SK-N-SH treated with all-trans-retinoic acid at 6 μM for 48 hours (cell line): ENCODE results near the gene TBC1D2B.

ENCODE experiments used
- ATAC-seq: fragments of 200-7000 bp; cut with Tn5 transposase; 3 replicates; pipeline ENCODE4 v1.9.1; 2020; ENCODE audit warnings: mild to moderate bottlenecking, moderate library complexity
- BACH2 ChIP-seq: fragments of 250-450 bp; sonication (Bioruptor Pico); IDR thresholded peaks from 2 replicates; pipeline ENCODE4 v1.9.0; 2021; ENCODE audit warnings: mild to moderate bottlenecking, borderline replicate concordance
- CREB5 ChIP-seq: fragments of 250-450 bp; sonication (Bioruptor Pico); IDR thresholded peaks from 2 replicates; pipeline ENCODE4 v1.5.1; 2020; ENCODE audit warnings: low read depth, mild to moderate bottlenecking, moderate library complexity
- CSDC2 ChIP-seq: fragments of 250-450 bp; sonication (Bioruptor Pico); IDR thresholded peaks from 2 replicates; pipeline ENCODE4 v1.5.0; 2020; ENCODE audit warnings: mild to moderate bottlenecking, moderate library complexity
- CSRNP3 ChIP-seq: fragments of 250-450 bp; sonication (Bioruptor Pico); IDR thresholded peaks from 2 replicates; pipeline ENCODE4 v1.5.1; 2021; ENCODE audit warnings: mild to moderate bottlenecking, moderate library complexity
- ESRRG ChIP-seq: fragments of 250-450 bp; sonication (Bioruptor Pico); IDR thresholded peaks from 2 replicates; pipeline ENCODE4 v1.6.1; 2021; ENCODE audit warnings: mild to moderate bottlenecking
- GLIS3 ChIP-seq: fragments of 250-450 bp; sonication (Bioruptor Pico); IDR thresholded peaks from 2 replicates; pipeline ENCODE4 v1.5.0; 2020; ENCODE audit warnings: mild to moderate bottlenecking, moderate library complexity
- ISL1 ChIP-seq: fragments of 250-450 bp; sonication (Bioruptor Pico); IDR thresholded peaks from 2 replicates; pipeline ENCODE4 v2.1.2; 2022; ENCODE audit warnings: mild to moderate bottlenecking, moderate library complexity
- OSR1 ChIP-seq: fragments of 250-450 bp; sonication (Bioruptor Pico); IDR thresholded peaks from 2 replicates; pipeline ENCODE4 v1.8.0; 2022; ENCODE audit warnings: moderate library complexity, mild to moderate bottlenecking, inconsistent platforms
- PATZ1 ChIP-seq: fragments of 250-450 bp; sonication (Bioruptor Pico); IDR thresholded peaks from 2 replicates; pipeline ENCODE4 v1.8.0; 2020; ENCODE audit warnings: mild to moderate bottlenecking, moderate library complexity, borderline replicate concordance
- PPARA ChIP-seq: fragments of 250-450 bp; sonication (Bioruptor Pico); IDR thresholded peaks from 2 replicates; pipeline ENCODE4 v1.5.0; 2020; ENCODE audit warnings: mild to moderate bottlenecking, borderline replicate concordance
- RARB ChIP-seq: fragments of 250-450 bp; sonication (Bioruptor Pico); IDR thresholded peaks from 2 replicates; pipeline ENCODE4 v1.8.0; 2021; ENCODE audit warnings: mild to moderate bottlenecking, moderate library complexity
- TCF4 ChIP-seq: fragments of 250-450 bp; sonication (Bioruptor Pico); IDR thresholded peaks from 2 replicates; pipeline ENCODE4 v1.8.0; 2021; ENCODE audit warnings: mild to moderate bottlenecking, moderate library complexity, borderline replicate concordance
- TOX ChIP-seq: fragments of 250-450 bp; sonication (Bioruptor Pico); IDR thresholded peaks from 2 replicates; pipeline ENCODE4 v1.8.0; 2021; ENCODE audit warnings: mild to moderate bottlenecking, moderate library complexity, borderline replicate concordance
- TSHZ2 ChIP-seq: fragments of 250-450 bp; sonication (Bioruptor Pico); IDR thresholded peaks from 2 replicates; pipeline ENCODE4 v1.5.0; 2020; ENCODE audit warnings: mild to moderate bottlenecking, moderate library complexity
- ZC3H10 ChIP-seq: fragments of 250-450 bp; sonication (Bioruptor Pico); IDR thresholded peaks from 2 replicates; pipeline ENCODE4 v1.5.1; 2021; ENCODE audit warnings: mild to moderate bottlenecking, moderate library complexity
- ZFP3 ChIP-seq: fragments of 250-450 bp; sonication (Bioruptor Pico); IDR thresholded peaks from 2 replicates; pipeline ENCODE4 v1.5.0; 2020; ENCODE audit warnings: mild to moderate bottlenecking, moderate library complexity
- ZFP30 ChIP-seq: fragments of 450-650 bp; formaldehyde crosslinking; IDR thresholded peaks from 2 replicates; pipeline ENCODE4 v1.5.0; 2022; ENCODE audit warnings: mild to moderate bottlenecking, moderate library complexity
- ZNF565 ChIP-seq: fragments of 450-650 bp; formaldehyde crosslinking; conservative IDR thresholded peaks from 2 replicates; pipeline ENCODE4 v1.5.0; 2020; ENCODE audit warnings: low read depth, mild to moderate bottlenecking, moderate library complexity
- ZNF70 ChIP-seq: fragments of 450-650 bp; formaldehyde crosslinking; IDR thresholded peaks from 2 replicates; pipeline ENCODE4 v1.5.0; 2020; ENCODE audit warnings: mild to moderate bottlenecking, moderate library complexity
- ZNF8 ChIP-seq: fragments of 450-650 bp; formaldehyde crosslinking; IDR thresholded peaks from 2 replicates; pipeline ENCODE4 v1.5.0; 2020; ENCODE audit warnings: mild to moderate bottlenecking, moderate library complexity

The TBC1D2B gene

GRCh38 chr15:78050441-78050809 lies 27.1 kb downstream of the TBC1D2B start:
- TF ChIP-seq CSRNP3 (no peak), BACH2 (no peak), ZC3H10 (CRISPR knock-in tag) (no peak), TOX (no peak), ZNF70 (no peak), RARB (CRISPR knock-in tag) (no peak), GLIS3 (no peak), ZFP3 (CRISPR knock-in tag) (no peak), TCF4 (no peak), PPARA (CRISPR knock-in tag) (no peak), ZFP30 (CRISPR knock-in tag) (no peak), ZNF8 (CRISPR knock-in tag) (no peak), ISL1 (CRISPR knock-in tag) (no peak)
- ATAC-seq, result no peak

- peak; percentile 75 for ATAC-seq
These were observed 27.6 kb downstream of the TBC1D2B start for GRCh38 chr15:78049691-78050440.

GRCh38 chr15:78048628-78048920 lies 28.9 kb downstream of the TBC1D2B start:
- TF ChIP-seq PATZ1 (CRISPR knock-in tag), result no peak
- TF ChIP-seq CREB5 (CRISPR knock-in tag), result no peak
- no peak for TF ChIP-seq TSHZ2 (CRISPR knock-in tag)
- no peak for TF ChIP-seq ZC3H10 (CRISPR knock-in tag)
- TF ChIP-seq CSDC2 (CRISPR knock-in tag), result no peak
- TF ChIP-seq, all 23 proteins: peak for 0
- ATAC-seq, result no peak

More at GRCh38 chr15:78049691-78050440, 27.6 kb downstream of the TBC1D2B start:
- TF ChIP-seq ZNF70, result no peak
- no peak for TF ChIP-seq ZNF8 (CRISPR knock-in tag)
- TF ChIP-seq ZNF565 (CRISPR knock-in tag), result no peak
- no peak for TF ChIP-seq ESRRG
- no peak for TF ChIP-seq TOX
- TF ChIP-seq OSR1 (CRISPR knock-in tag), result no peak
- TF ChIP-seq CREB5 (CRISPR knock-in tag), result no peak
- TF ChIP-seq PATZ1 (CRISPR knock-in tag), result no peak
- TF ChIP-seq ZFP3 (CRISPR knock-in tag), result no peak
- TF ChIP-seq RARB (CRISPR knock-in tag), result no peak
- TF ChIP-seq TCF4, result no peak
